ENCODE results near the gene TBC1D1. TPM values are rescaled to one million over a fixed set of nuclear protein-coding genes. Genes with fewer than 3 reads are reported as not detected.

Gene TBC1D1
- total RNA-seq, 1 experiment from 2014 or later = 49.9 TPM

- DNase-seq (ENCODE audit: low read depth) = no peak
Measured at GRCh38 chr4:38125816-38126215, 234.9 kb downstream of the TBC1D1 start.

DNA sequence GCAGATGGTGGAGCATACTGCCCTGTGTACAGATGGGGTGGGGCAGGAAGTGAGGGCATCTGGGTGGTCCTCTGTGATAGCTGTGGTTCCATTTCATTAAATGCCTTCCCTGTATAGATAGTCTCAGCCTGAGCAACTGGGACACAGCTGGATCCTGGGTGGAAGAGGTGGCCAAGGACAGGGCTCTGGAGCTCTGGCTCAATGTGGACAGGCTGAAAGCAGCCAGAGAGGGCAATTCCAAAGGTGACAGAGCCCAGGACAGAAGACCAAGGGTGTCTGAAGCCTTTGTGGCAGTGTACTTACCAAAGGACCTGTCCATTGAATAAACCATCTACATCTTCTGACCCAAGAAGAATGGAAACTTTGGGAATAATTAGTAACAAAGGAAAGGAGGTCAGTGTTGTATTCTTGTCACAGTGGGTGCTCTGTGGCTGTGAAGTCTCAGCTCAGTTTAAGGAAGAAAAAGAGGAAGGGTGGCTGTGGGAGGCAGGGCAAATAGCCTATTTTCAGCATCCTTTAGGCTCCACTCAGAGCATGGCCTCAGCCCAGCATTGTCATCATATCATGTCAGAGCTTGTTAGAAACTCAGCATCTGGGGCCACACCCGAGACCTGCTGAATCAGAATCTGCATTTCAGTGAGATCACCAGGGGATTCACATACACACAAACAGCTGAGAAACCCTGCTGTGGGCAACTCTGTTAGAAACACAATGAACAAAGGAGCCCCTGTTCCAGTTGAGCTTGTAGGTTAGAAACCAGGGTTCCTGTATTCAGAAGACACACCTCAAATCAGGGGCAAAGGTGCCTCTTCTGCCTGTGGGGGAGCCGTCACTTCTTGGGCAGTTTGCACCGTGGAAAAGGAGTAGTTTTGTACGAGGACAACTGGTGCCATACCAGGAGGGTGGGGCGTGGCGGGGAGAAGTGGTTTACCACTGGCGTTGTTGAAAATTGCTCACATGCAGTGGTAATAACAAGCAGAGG lies 237.9 kb downstream of the TBC1D1 start:
- peak; percentile 32 for DNase-seq (ENCODE audit: low read depth)

DNA sequence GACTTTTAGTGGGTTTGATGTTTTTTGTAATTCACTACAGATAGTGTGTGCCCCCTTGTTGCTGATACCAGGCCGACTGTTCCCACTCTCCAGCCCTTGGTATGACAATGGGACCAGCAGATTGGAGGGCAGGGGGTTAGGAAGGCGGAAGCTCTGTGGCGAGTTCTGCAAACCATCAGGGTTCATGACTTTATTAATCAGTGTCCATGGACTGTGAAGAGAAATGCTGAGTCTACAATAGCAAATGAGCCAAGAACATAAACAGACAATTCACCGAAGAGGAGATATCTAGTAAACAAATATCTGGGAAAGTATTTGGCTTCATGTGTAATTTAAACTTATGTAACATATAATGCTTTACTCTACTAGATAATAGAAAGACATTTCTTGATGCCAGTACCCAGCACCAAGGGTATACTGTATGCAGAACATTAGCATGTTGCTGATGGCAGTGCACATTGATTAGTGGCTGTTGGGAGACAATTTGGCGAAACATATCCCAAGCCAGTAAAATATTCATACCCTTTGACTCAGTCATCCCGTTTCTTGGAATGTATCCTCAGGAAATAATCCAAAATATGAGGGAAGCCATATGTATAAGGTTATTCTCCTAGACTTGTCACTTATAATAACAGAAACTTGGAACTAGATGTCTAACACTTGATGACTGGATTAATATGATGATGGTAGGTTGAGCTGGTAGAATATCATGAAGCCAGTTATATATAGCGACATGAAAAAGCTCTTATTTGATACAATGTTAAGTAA lies 238.8 kb downstream of the TBC1D1 start:
- no peak for DNase-seq (ENCODE audit: low read depth)

- DNase-seq (ENCODE audit: low read depth) = no peak
Measured at GRCh38 chr4:38130884-38131283, 240.0 kb downstream of the TBC1D1 start.

DNA sequence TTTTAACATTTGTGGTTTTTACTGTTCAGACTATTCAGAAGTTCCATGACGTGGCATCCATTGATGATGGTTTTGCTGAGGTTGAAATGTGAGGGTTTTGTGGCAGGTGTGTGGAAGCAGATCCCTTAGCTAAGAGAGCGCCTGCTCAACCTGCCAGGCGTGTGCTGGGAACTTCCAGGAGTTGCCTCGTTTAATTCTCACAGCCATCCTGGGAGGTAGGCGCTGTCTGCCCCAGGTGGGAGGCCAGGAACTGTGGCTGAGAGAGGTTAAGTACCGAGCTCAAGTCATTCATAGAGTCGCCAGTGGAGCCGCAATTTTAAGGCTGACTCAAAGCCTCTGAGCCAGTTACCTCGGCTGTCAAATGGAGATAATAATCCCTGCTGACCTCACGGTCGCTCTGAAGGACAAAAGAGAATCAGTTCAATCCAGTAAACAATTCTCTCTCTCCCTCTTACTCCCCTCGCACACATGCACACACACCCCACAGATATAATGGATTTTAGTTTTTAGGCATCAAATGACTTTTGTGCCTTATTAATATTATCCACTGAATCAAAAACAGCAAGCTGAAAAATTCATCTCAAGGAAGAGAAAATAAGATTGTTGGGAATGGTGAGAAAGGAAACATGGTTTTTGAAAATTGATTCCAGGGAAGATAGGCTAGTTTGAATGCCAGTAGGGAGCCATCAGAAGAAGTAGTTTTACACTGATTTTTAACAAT lies 240.6 kb downstream of the TBC1D1 start:
- peak; percentile 37 for DNase-seq (ENCODE audit: low read depth)

- peak; percentile 88 for DNase-seq (ENCODE audit: low read depth)
Measured at GRCh38 chr4:38132107-38132673, 241.3 kb downstream of the TBC1D1 start.

DNA sequence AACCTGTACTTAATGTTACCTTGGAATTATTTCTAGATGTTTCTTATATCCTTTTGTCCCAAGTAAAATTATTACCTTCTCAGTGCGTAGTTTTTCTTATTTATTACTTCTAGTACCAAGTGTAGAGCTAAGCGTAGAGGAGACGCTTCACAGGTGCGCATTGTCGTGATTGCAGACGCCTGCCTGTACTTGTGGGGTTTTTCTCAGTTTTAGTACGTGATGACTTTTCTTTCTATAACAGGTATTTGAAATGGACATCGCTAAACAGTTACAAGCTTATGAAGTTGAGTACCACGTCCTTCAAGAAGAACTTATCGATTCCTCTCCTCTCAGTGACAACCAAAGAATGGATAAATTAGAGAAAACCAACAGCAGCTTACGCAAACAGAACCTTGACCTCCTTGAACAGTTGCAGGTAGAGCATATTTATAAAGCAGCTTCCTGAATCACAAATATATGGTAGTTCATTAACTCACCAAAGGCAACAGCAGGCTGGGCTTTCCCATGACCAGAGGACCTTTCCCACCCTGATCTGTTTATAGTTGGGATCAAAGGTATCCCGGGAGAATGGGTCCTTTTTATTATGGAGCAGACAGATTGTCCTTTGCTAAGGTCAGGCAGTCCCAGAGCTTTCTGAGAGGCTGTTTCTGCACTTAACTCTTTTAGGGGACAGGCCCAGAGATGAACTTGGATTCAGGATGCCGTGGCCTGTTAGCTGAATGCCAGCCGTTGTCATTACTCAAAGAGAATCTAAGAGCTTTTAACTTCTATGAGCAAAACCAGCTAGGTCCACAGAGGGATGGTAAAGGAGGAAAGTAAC lies 242.2 kb downstream of the TBC1D1 start:
- DNase-seq (ENCODE audit: low read depth) = no peak

GRCh38 chr4:38133711-38134480 lies 243.0 kb downstream of the TBC1D1 start:
- no peak for DNase-seq (ENCODE audit: low read depth)

GRCh38 chr4:38135201-38135600 lies 244.3 kb downstream of the TBC1D1 start:
- no peak for DNase-seq (ENCODE audit: low read depth)

DNA sequence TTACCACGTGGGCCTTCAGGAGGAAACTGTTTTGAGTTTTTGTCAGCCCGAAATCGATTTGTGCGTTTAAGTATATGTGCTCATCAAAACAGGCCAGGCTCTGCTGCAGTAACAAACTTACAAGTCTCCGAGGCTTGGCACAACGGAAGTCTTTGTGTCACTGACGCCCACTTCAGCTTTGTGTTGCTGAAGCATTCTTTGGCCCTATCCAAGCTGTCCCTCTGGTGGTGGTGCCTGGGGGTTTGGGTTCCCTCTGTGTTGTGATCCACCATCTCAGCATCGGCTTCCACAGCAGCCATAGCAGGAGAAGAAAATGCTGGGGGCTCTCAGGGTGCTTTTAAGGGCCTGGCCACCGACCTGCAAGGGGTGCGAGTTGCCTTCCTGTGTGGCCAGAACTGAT lies 245.7 kb downstream of the TBC1D1 start:
- no peak for DNase-seq (ENCODE audit: low read depth)

GRCh38 chr4:38137080-38137479 lies 246.2 kb downstream of the TBC1D1 start:
- no peak for DNase-seq (ENCODE audit: low read depth)

DNA sequence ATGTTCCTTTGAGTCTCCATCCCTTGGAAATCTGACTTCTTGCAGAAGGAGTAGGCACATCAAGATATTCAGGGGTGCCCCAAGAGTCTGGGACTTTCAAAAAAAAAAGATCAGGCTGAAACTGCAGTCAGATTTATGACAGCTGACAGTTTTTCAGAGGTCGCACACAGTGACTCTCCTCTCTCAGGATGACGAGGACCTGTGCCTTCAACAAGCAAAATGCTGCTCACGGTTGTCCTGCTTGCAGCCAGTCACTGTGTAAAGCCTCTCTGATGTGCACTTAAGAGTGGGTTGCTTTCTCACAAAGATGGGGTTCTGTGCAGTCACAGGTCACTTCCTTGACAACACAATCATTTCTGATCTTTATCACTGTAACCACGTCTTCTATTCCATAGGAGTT lies 247.5 kb downstream of the TBC1D1 start:
- no peak for DNase-seq (ENCODE audit: low read depth)

GRCh38 chr4:38139187-38139586 lies 248.3 kb downstream of the TBC1D1 start:
- DNase-seq (ENCODE audit: low read depth) = no peak

DNA sequence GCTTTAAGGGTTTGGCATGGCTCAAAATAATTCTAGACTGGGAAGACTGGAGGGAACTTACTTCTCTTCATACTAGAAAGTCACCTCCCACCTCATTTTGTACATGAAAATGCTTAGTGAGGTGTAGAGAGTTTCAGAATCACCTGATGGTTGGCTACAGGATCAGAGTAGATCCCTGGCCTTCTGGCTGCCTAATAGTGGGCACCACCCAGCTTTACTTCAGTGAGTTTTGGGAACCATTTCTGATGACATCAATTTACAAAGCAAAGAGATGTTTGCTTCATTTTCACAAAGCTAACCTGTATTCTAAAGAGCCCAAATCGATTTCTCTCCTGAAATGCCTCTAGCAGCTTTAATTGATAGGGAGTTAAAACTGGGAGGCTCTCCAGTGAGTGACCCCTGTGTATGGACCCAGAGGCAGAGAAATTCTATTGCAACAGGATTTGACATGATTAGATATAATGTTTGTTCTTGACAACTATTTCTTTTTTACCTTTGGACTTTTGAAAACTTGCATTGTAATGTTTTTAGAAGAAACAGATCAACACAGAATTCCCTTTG lies 249.8 kb downstream of the TBC1D1 start:
- DNase-seq (ENCODE audit: low read depth) = no peak

DNA sequence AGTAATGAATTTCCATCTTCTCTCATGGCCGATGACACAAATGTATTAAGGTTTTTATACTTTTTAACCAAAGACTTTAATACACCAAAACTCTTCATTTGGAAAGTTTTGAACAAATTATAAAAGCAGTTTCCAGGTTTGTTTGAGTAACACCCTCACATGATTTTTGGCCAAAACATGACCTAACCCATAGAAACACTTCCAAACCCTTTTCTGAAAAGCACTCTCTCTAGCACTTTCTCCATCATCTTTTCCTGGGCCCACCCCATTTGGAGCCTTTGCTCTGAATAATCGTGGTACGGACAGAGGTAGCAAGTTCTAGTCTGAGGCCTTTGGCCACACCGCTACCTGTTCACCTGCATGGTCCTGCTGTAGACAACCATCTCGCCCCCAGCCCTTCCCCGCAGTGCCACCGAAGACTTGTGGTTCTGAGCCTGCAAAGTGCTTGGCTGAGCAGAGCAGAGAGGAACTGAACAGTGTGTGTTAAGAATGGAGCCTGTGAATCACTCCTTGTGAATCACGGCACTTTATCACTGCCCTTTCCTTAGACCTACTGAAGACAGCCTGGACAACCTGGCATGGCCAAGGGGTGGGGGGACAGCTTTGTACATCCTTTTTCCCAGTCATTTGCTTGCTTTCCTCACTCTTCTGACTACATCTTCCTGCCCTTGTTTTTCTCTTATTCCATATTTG lies 251.1 kb downstream of the TBC1D1 start:
- no peak for DNase-seq (ENCODE audit: low read depth)

DNA sequence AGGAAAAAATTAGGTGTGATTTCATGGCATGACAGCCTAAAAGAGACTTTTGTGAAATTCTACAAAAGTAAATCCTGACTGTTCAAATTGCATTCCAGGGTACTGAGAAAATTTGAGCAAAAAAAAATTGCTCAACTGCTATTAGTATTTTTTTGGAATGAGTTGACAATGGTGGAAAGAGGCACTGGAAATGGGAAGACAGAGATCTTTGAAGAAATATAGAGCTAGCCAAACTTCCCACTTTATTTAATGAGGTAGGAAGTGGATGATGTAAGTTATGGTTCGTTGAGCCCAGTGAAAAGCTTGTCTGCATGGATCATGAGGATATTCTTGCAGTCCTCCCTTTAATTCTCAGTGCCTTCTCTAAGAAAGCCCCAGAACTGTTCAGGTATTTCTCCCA lies 253.1 kb downstream of the TBC1D1 start:
- DNase-seq (ENCODE audit: low read depth) = no peak

GRCh38 chr4:38145033-38145678 lies 254.3 kb downstream of the TBC1D1 start:
- no peak for DNase-seq (ENCODE audit: low read depth)

GRCh38 chr4:38145741-38146140 lies 254.9 kb downstream of the TBC1D1 start:
- no peak for DNase-seq (ENCODE audit: low read depth)

DNA sequence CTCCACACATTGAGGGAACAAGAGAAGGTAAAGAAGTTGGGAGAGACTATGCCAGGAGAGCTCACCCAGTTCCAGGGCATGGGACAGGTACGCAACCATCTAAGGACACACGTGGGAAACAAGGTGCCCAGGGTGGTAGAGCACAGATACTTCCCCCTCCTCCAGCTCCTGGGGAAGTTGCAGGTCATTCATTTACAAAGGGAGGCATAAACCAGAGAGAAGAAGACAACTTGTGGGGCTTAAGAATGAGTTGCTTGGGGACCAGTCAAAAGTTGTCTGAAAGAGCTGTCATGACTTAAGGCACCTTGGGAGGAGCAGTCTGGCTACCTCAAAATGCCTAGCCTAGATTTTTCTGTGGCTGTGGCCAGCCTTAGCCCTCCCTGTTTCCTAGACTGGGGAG lies 255.5 kb downstream of the TBC1D1 start:
- DNase-seq (ENCODE audit: low read depth) = no peak
